ENCODE results near the gene DEGS2. TPM values are rescaled to one million over a fixed set of nuclear protein-coding genes. Genes with fewer than 3 reads are reported as not detected.
A peak's percentile ranks its signal among the peaks of the same experiment; 100 is the strongest.

Gene DEGS2
- total RNA-seq, 1 experiment from 2014 or later: 94.2 TPM

GRCh38 chr14:100132903-100133510 lies 26.4 kb downstream of the DEGS2 start:
- no peak for DNase-seq (ENCODE audit: low spot score)

GRCh38 chr14:100132161-100132902 lies 27.1 kb downstream of the DEGS2 start:
- peak; percentile 2 for DNase-seq (ENCODE audit: low spot score)

GRCh38 chr14:100131181-100131580 lies 28.3 kb downstream of the DEGS2 start:
- peak; percentile 85 for DNase-seq (ENCODE audit: low spot score)

- no peak for DNase-seq (ENCODE audit: low spot score)
These were observed 28.9 kb downstream of the DEGS2 start for GRCh38 chr14:100130521-100130920.

GRCh38 chr14:100129161-100129589 lies 30.3 kb downstream of the DEGS2 start:
- DNase-seq (ENCODE audit: low spot score): no peak

GRCh38 chr14:100128688-100129087 lies 30.8 kb downstream of the DEGS2 start:
- DNase-seq (ENCODE audit: low spot score): no peak

GRCh38 chr14:100127853-100128455 lies 31.5 kb downstream of the DEGS2 start:
- no peak for DNase-seq (ENCODE audit: low spot score)

GRCh38 chr14:100126401-100126800 lies 33.0 kb downstream of the DEGS2 start:
- DNase-seq (ENCODE audit: low spot score): no peak

GRCh38 chr14:100124551-100125088 lies 34.8 kb downstream of the DEGS2 start:
- DNase-seq (ENCODE audit: low spot score): no peak

- no peak for DNase-seq (ENCODE audit: low spot score)
These were observed 35.8 kb downstream of the DEGS2 start for GRCh38 chr14:100123618-100124017.

GRCh38 chr14:100122481-100123223 lies 36.8 kb downstream of the DEGS2 start:
- peak; percentile 53 for DNase-seq (ENCODE audit: low spot score)

- no peak for DNase-seq (ENCODE audit: low spot score)
These were observed 37.6 kb downstream of the DEGS2 start for GRCh38 chr14:100121643-100122480.

GRCh38 chr14:100120522-100121269 lies 38.7 kb downstream of the DEGS2 start:
- DNase-seq (ENCODE audit: low spot score): no peak

GRCh38 chr14:100119251-100119650 lies 40.2 kb downstream of the DEGS2 start:
- DNase-seq (ENCODE audit: low spot score): no peak

- DNase-seq (ENCODE audit: low spot score): no peak
These were observed 40.9 kb downstream of the DEGS2 start for GRCh38 chr14:100118396-100119011.

- no peak for DNase-seq (ENCODE audit: low spot score)
These were observed 41.6 kb downstream of the DEGS2 start for GRCh38 chr14:100117633-100118395.

- no peak for DNase-seq (ENCODE audit: low spot score)
These were observed 42.4 kb downstream of the DEGS2 start for GRCh38 chr14:100117026-100117425.

- no peak for DNase-seq (ENCODE audit: low spot score)
These were observed 43.3 kb downstream of the DEGS2 start for GRCh38 chr14:100116134-100116533.

- no peak for DNase-seq (ENCODE audit: low spot score)
These were observed 43.7 kb downstream of the DEGS2 start for GRCh38 chr14:100115726-100116125.

All from HT-29 (cell line).